ENCODE data around the gene LRRC9.

DNA sequence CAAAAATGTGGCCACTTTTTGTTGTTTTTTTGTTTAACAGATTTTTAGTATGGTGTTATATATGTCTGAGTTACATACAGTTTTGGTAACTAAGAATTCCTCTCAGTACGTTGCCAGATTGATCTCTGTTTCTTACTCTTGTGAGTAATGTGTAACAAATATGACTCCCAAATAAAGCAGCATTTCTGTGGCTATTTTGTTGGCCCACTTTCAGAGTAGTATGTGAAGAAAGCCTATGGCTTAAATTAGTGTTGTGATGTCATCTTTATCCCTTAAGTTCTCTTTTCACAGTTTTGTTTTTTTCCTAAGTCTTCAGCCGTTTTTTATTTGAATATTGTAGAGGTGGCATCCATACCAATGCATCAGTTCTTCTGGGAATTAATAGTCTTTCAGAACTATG is 182.4 kb downstream of the LRRC9 start:
- TF ChIP-seq, protein P1, sequence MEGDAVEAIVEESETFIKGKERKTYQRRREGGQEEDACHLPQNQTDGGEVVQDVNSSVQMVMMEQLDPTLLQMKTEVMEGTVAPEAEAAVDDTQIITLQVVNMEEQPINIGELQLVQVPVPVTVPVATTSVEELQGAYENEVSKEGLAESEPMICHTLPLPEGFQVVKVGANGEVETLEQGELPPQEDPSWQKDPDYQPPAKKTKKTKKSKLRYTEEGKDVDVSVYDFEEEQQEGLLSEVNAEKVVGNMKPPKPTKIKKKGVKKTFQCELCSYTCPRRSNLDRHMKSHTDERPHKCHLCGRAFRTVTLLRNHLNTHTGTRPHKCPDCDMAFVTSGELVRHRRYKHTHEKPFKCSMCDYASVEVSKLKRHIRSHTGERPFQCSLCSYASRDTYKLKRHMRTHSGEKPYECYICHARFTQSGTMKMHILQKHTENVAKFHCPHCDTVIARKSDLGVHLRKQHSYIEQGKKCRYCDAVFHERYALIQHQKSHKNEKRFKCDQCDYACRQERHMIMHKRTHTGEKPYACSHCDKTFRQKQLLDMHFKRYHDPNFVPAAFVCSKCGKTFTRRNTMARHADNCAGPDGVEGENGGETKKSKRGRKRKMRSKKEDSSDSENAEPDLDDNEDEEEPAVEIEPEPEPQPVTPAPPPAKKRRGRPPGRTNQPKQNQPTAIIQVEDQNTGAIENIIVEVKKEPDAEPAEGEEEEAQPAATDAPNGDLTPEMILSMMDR (conservative IDR thresholded peaks at IDR 0.05; ENCODE audit: low read length) = no peak
- no peak for TF ChIP-seq EZH2phosphoT487 (IDR thresholded peaks at IDR 0.05; ENCODE audit: borderline replicate concordance)
